Endothelial cell of umbilical vein (primary cell): ENCODE results near the gene KRTAP4-12.
"Not testable (repeated sequence)": the region's sequence is repeated elsewhere in the genome, so short reads cannot be mapped to it uniquely, and the experiment has no call there.

Experiments used
- CTCF ChIP-seq, 2 donors: IDR thresholded peaks; 1 replicate in 1 of 2; 2 replicates in 1 of 2; pipeline ENCODE4 v1.5.1; 2011; ENCODE audit warnings: low read length in 2 of 2, mild to moderate bottlenecking in 2 of 2, moderate library complexity in 2 of 2, control low read depth in 1 of 2, inconsistent platforms in 1 of 2, low read depth in 1 of 2; ENCODE audit not compliant: insufficient read depth in 1 of 2; ENCODE audit errors: extremely low read depth in 1 of 2
- EZH2 ChIP-seq: IDR thresholded peaks from 2 replicates; pipeline ENCODE4 v1.6.1; 2012; ENCODE audit warnings: borderline replicate concordance, low read depth, mild to moderate bottlenecking, moderate library complexity, low read length, inconsistent platforms; ENCODE audit not compliant: severe bottlenecking
- FOS ChIP-seq: IDR thresholded peaks from 2 replicates; pipeline ENCODE4 v1.6.1; 2011; ENCODE audit warnings: mild to moderate bottlenecking, low read length, moderate library complexity, borderline replicate concordance; ENCODE audit not compliant: insufficient read depth
- GATA2 ChIP-seq: IDR thresholded peaks from 2 replicates; pipeline ENCODE4 v1.7.0; 2011; ENCODE audit warnings: low read depth, mild to moderate bottlenecking, moderate library complexity, mixed read lengths, low read length; ENCODE audit not compliant: insufficient read length, insufficient read depth
- JUN ChIP-seq: IDR thresholded peaks from 2 replicates; pipeline ENCODE4 v1.6.1; 2011; ENCODE audit warnings: borderline replicate concordance, low read depth; ENCODE audit not compliant: insufficient read length, insufficient read depth
- MAX ChIP-seq: IDR thresholded peaks from 2 replicates; pipeline ENCODE4 v1.6.1; 2011; ENCODE audit not compliant: insufficient read depth, insufficient read length
- MYC ChIP-seq: IDR thresholded peaks from one replicate; pipeline ENCODE4 v1.6.1; 2011; ENCODE audit warnings: mild to moderate bottlenecking, low read depth, low read length
- POLR2A ChIP-seq: IDR thresholded peaks from 2 replicates; pipeline ENCODE4 v1.6.1; 2012; ENCODE audit warnings: low read depth, mild to moderate bottlenecking, control low read depth, low read length
- POLR2AphosphoS5 ChIP-seq: IDR thresholded peaks from 2 replicates; pipeline ENCODE4 v1.6.1; 2012; ENCODE audit warnings: low read depth, mild to moderate bottlenecking, control low read depth, low read length, moderate library complexity; ENCODE audit not compliant: insufficient read depth

GRCh38 chr17:41104386-41105038 is 19.5 kb downstream of the KRTAP4-12 start:
- TF ChIP-seq CTCF (IDR thresholded peaks at IDR 0.05; ENCODE audit: extremely low read depth in 1 of 2, insufficient read depth in 1 of 2, low read depth in 1 of 2, low read length in 2 of 2); EZH2; POLR2A; POLR2AphosphoS5; MAX; MYC; JUN: not testable (repeated sequence)
- TF ChIP-seq GATA2 (peak; percentile 16), FOS (peak; percentile 41)
